MM.1S (cell line): ENCODE data around the gene C3orf33.

Experiments used
- EZH2 ChIP-seq: fragments of 300-600 bp; sonication (generic); optimal IDR thresholded peaks from 2 replicates; pipeline ENCODE3; 2017; ENCODE audit warnings: low read depth, mild to moderate bottlenecking, antibody characterized with exemption, low read length, mixed read lengths
- TF ChIP-seq, protein P1 (sequence below): fragments of 300-600 bp; sonication (generic); IDR thresholded peaks from 2 replicates; pipeline ENCODE4 v1.5.1; 2016; ENCODE audit warnings: antibody characterized with exemption, low read length, mixed read lengths

DNA sequence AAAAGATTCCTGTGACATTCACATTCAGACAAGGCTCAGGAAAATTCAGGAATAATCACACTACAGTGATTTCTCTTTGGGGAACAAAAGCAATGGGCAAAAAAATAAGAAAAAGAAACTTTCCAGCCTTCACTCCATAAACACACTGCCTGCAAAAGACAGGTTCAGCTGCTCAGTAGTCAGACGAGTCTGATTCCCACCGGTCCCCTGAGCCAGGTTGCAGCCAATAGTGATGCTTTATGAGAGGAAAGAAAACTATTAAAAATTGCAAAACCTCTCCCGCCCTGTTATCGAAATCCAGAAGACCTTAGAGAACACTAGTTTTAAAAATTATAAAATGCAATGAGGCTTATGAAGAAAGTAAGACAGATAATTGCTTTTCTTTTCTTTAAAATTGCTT lies 69.7 kb downstream of the C3orf33 start:
- TF ChIP-seq, protein P1, sequence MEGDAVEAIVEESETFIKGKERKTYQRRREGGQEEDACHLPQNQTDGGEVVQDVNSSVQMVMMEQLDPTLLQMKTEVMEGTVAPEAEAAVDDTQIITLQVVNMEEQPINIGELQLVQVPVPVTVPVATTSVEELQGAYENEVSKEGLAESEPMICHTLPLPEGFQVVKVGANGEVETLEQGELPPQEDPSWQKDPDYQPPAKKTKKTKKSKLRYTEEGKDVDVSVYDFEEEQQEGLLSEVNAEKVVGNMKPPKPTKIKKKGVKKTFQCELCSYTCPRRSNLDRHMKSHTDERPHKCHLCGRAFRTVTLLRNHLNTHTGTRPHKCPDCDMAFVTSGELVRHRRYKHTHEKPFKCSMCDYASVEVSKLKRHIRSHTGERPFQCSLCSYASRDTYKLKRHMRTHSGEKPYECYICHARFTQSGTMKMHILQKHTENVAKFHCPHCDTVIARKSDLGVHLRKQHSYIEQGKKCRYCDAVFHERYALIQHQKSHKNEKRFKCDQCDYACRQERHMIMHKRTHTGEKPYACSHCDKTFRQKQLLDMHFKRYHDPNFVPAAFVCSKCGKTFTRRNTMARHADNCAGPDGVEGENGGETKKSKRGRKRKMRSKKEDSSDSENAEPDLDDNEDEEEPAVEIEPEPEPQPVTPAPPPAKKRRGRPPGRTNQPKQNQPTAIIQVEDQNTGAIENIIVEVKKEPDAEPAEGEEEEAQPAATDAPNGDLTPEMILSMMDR = no peak
- TF ChIP-seq EZH2 = no peak
